OCI-LY3 (cell line): ENCODE data around the gene PLXDC2.

Experiments
- H2AFZ ChIP-seq: fragments of 200-600, 300-600 bp; shearing (Covaris generic); 2 replicates; pipeline ENCODE4 v1.6.0; 2014; ENCODE audit warnings: antibody characterized with exemption, low read depth, low read length
- H3K27ac ChIP-seq: fragments of 200-600, 300-600 bp; sonication (generic); 2 replicates; pipeline ENCODE4 v1.5.1; 2014; ENCODE audit warnings: mild to moderate bottlenecking, low read length, moderate library complexity, mixed read lengths
- H3K27me3 ChIP-seq: fragments of 200-600, 300-600 bp; sonication (generic); 2 replicates; pipeline ENCODE4 v1.6.1; 2014; ENCODE audit warnings: low read depth, low read length, mixed read lengths
- H3K36me3 ChIP-seq: fragments of 200-600, 300-600 bp; sonication (generic); replicated peaks from 2 replicates; pipeline ENCODE3; 2014; ENCODE audit warnings: low read depth, low read length, mixed read lengths
- H3K4me1 ChIP-seq: fragments of 300-600, 200-600 bp; sonication (generic); 2 replicates; pipeline ENCODE4 v1.6.1; 2014; ENCODE audit warnings: low read length, mixed read lengths
- H3K4me2 ChIP-seq: fragments of 200-600, 300-600 bp; sonication (generic); 2 replicates; pipeline ENCODE4 v1.6.1; 2014; ENCODE audit warnings: low read length, mixed read lengths
- H3K4me3 ChIP-seq: fragments of 300-600, 200-600 bp; sonication (generic); 2 replicates; pipeline ENCODE4 v1.5.1; 2014; ENCODE audit warnings: antibody characterized with exemption, mild to moderate bottlenecking, low read length, moderate library complexity
- H3K79me2 ChIP-seq: fragments of 300-600, 200-600 bp; shearing (Covaris generic); 2 replicates; pipeline ENCODE4 v1.6.1; 2014; ENCODE audit warnings: mild to moderate bottlenecking, low read length, mixed read lengths
- H3K9ac ChIP-seq: fragments of 300-600, 200-600 bp; shearing (Covaris generic); 2 replicates; pipeline ENCODE4 v1.6.0; 2014; ENCODE audit warnings: mild to moderate bottlenecking, low read length, moderate library complexity
- H3K9me3 ChIP-seq: fragments of 200-600, 300-600 bp; shearing (Covaris generic); 2 replicates; pipeline ENCODE4 v1.6.1; 2014; ENCODE audit warnings: low read length, mixed read lengths; ENCODE audit not compliant: insufficient read depth
- H4K20me1 ChIP-seq: fragments of 200-600, 300-600 bp; sonication (generic); 2 replicates; pipeline ENCODE4 v1.6.1; 2016; ENCODE audit warnings: low read length, mixed read lengths; ENCODE audit not compliant: insufficient read depth
- EZH2phosphoT487 ChIP-seq: fragments of 200-600 bp; shearing (Covaris generic); IDR thresholded peaks from 2 replicates; pipeline ENCODE4 v1.6.1; 2018; ENCODE audit warnings: antibody characterized with exemption, mixed run types, low read depth
- TF ChIP-seq, protein P1 (sequence below): fragments of 200-600, 300-600 bp; sonication (generic); IDR thresholded peaks from 2 replicates; pipeline ENCODE4 v1.5.1; 2014; ENCODE audit warnings: antibody characterized with exemption, low read length, low read depth

PLXDC2 gene

DNA sequence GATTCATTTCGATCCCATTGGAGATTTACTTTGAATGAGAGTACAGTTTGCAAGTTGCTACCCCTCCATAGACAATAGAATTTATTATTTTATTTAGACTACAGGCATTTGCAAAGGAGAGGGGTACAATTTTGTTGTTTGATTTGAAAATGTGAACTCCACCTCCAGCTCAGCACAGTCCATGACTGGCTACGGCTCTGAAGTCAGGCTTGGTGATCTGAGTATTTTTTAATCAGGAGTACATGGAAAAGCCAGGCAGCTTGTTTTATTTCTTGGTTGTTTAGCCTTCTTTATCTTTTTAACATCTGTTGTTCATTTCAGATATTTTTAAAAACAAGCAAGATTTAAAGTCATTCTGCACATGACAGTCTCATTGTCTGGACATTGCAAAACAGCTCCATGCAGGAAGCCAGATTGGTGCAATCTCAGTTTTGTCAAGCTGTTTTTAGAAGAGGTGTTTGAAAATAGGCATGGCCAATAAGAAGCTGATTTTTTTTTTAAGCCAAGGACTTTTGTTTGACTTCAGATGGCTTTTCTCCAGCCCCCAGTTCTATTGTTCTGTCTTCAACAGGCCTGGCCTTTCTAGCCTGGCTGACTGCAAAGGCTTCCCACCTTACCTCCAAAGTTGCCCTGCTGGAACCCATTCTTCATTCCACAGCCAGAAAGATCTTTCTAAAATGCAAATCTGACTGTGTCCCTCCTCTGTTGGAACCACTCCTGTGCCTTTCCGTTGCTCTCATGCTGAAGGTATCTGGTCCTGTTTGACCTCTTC lies 12.2 kb downstream of the PLXDC2 start:
- H3K9me3 ChIP-seq = no peaks in the 10 kb centered on the region
- no peaks in the 10 kb centered on the region for H3K27me3 ChIP-seq
- H3K36me3 ChIP-seq = no peaks in the 10 kb centered on the region
- H3K79me2 ChIP-seq = no peaks in the 10 kb centered on the region
- no peak overlapping the region for H3K9ac ChIP-seq
- TF ChIP-seq, protein P1, sequence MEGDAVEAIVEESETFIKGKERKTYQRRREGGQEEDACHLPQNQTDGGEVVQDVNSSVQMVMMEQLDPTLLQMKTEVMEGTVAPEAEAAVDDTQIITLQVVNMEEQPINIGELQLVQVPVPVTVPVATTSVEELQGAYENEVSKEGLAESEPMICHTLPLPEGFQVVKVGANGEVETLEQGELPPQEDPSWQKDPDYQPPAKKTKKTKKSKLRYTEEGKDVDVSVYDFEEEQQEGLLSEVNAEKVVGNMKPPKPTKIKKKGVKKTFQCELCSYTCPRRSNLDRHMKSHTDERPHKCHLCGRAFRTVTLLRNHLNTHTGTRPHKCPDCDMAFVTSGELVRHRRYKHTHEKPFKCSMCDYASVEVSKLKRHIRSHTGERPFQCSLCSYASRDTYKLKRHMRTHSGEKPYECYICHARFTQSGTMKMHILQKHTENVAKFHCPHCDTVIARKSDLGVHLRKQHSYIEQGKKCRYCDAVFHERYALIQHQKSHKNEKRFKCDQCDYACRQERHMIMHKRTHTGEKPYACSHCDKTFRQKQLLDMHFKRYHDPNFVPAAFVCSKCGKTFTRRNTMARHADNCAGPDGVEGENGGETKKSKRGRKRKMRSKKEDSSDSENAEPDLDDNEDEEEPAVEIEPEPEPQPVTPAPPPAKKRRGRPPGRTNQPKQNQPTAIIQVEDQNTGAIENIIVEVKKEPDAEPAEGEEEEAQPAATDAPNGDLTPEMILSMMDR = no peak
- no peak for TF ChIP-seq EZH2phosphoT487
- H3K4me1 ChIP-seq = no peaks in the 10 kb centered on the region
- H2AFZ ChIP-seq = no peak overlapping the region
- H4K20me1 ChIP-seq = no peaks in the 10 kb centered on the region
- no peak overlapping the region for H3K4me3 ChIP-seq
- no peak overlapping the region for H3K4me2 ChIP-seq
- H3K27ac ChIP-seq = no peak overlapping the region

DNA sequence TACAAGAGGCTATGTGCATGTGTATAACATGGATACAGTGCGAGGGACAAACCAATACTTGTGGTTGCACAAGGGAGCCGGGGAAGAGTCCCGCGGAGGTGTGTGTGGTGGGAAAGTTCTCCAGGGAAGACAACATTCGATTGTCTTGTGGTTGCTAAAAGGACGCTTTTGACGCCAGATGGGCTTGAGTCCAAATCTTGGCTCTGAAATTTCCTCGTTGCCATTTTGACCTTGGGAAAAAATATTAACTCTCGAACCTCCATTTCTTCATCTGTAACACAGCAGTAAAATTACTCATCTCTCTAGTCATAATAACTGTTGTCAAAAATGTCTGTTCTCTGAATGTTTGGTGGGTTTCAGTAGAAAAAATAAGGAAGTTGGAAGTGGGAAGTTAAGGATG lies 16.5 kb downstream of the PLXDC2 start:
- Histone ChIP-seq H3K4me1 (no peaks in the 10 kb centered on the region), H3K4me3 (no peak overlapping the region), H3K9me3 (no peaks in the 10 kb centered on the region), H3K36me3 (no peaks in the 10 kb centered on the region), H3K9ac (no peak overlapping the region), H3K4me2 (no peak overlapping the region), H4K20me1 (no peaks in the 10 kb centered on the region), H3K27ac (no peak overlapping the region), H2AFZ (no peak overlapping the region), H3K79me2 (no peaks in the 10 kb centered on the region), H3K27me3 (no peaks in the 10 kb centered on the region)
- no peak for TF ChIP-seq EZH2phosphoT487
- TF ChIP-seq, protein P1 = no peak

DNA sequence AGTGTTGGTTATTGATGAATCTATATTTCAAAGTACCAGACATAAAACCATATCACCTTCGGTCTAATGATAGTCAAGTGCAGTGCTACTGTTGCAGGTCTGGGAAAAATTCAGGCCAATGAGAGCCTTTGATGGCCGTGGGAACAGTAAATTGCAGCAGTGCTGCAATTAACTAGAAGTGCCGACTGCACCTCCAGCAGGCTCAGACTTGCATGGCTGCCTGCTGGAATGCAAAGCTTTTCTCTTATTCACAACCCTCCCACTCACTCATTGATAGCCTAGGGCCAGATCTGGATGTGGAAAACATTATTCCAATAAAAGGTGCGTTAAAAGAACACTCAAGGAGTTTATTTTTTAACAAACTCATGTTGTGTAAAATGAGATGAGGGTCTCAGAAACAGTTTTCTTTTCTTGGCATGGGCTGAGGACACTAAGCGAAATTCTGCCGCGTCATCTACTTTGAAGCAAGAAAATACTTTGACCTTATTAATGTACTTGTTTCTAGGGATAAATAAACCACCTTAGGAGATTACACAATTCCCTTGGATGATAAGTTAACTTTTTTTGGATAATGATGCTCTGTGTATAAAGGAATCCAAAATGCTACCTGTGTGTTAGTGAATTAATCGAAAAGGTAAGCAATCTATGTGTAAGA lies 17.1 kb downstream of the PLXDC2 start:
- Histone ChIP-seq H3K79me2 (no peaks in the 10 kb centered on the region), H3K4me3 (no peak overlapping the region), H3K27ac (no peak overlapping the region), H3K4me2 (no peak overlapping the region), H3K4me1 (no peaks in the 10 kb centered on the region), H2AFZ (no peak overlapping the region), H3K27me3 (no peaks in the 10 kb centered on the region), H3K36me3 (no peaks in the 10 kb centered on the region), H3K9me3 (no peaks in the 10 kb centered on the region), H3K9ac (no peak overlapping the region), H4K20me1 (no peaks in the 10 kb centered on the region)
- TF ChIP-seq, protein P1 = no peak
- TF ChIP-seq EZH2phosphoT487 = no peak

DNA sequence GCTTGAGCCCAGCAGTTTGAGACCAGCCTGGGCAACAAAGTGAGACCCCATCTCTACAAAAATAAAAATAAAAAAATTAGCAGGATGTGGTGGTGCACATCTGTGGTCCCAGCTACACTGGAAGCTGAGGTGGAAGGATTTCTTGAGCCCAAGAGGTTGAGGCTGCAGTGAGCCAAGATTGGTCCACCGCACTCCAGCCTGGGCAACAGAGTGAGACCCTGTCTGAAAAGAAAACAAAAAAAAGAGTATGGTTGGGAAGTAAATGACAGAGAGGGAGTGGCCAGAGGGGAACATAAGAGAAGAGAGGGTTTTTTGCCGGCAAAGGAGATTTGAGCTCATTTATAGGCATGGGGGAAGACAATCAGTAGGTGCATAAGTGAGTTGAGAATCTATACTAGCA lies 19.7 kb downstream of the PLXDC2 start:
- Histone ChIP-seq H4K20me1 (no peaks in the 10 kb centered on the region), H3K9me3 (no peaks in the 10 kb centered on the region), H3K4me3 (no peak overlapping the region), H2AFZ (no peak overlapping the region), H3K27me3 (no peaks in the 10 kb centered on the region), H3K36me3 (no peaks in the 10 kb centered on the region), H3K27ac (no peak overlapping the region), H3K79me2 (no peaks in the 10 kb centered on the region), H3K4me1 (no peaks in the 10 kb centered on the region), H3K9ac (no peak overlapping the region), H3K4me2 (no peak overlapping the region)
- no peak for TF ChIP-seq EZH2phosphoT487
- TF ChIP-seq, protein P1 = no peak
